GM18508 (cell line): ENCODE data around the gene ZNF514.
"Not testable (repeated sequence)": the region's sequence is repeated elsewhere in the genome, so short reads cannot be mapped to it uniquely, and the experiment has no call there.

Experiments
- ATAC-seq: cut with Tn5 transposase; IDR thresholded peaks from one replicate; pipeline ENCODE4 v1.9.1; 2021; ENCODE audit warnings: moderate number of reproducible peaks; ENCODE audit not compliant: insufficient read depth, unreplicated experiment

Gene ZNF514

GRCh38 chr2:95143838-95144237 lies 15.8 kb downstream of the ZNF514 start:
- no peak for ATAC-seq

GRCh38 chr2:95138702-95139101 lies 20.9 kb downstream of the ZNF514 start:
- ATAC-seq = no peak

DNA sequence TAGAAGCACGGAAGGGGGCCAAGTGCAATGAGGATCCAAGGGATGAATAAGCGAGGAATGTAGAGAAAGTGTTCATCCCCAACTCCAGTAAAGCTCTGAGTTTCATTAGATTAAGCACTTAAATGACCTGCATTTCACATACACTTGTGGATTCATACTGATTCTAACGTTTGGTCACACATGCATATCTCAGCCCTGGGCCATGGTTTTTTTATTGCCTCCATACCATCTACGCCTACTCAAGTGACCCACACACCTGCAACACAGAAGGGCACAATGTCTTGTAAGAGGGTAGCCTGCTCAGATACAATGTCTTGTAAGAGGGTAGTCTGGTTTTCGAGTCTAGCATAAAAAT lies 37.5 kb downstream of the ZNF514 start:
- peak; percentile 19 for ATAC-seq

GRCh38 chr2:95121407-95122196 lies 38.0 kb downstream of the ZNF514 start, which contains the start of gene MRPS5:
MRPS5 (minus strand) TSS chr2:95121808; CDS start chr2:95121791, 17 bp downstream.
- ATAC-seq = peak; percentile 68

- ATAC-seq = no peak
Measured at GRCh38 chr2:95121093-95121406, 38.6 kb downstream of the ZNF514 start.

- peak; percentile 80 for ATAC-seq
Measured at GRCh38 chr2:95115418-95115817, 44.2 kb downstream of the ZNF514 start.

DNA sequence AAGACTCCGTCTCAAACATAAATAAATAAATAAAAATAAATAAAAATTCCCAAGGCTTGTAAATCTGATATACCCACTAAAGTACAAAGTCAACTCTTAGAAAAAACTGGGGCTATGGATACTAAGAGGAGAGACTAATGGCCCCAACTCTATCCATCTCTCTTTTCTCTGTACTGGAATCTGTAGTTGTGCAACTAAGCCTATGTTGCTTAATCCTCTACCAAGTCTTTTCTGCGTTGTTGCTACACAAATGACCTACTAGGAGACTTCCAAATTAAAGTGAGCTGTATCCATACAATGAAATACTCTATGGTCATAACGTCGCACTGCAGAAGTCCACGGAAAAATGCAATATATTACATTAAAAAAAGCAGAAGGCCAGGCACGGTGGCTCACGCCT lies 46.2 kb downstream of the ZNF514 start:
- no peak for ATAC-seq

- no peak for ATAC-seq
Measured at GRCh38 chr2:95110395-95110794, 49.3 kb downstream of the ZNF514 start.

DNA sequence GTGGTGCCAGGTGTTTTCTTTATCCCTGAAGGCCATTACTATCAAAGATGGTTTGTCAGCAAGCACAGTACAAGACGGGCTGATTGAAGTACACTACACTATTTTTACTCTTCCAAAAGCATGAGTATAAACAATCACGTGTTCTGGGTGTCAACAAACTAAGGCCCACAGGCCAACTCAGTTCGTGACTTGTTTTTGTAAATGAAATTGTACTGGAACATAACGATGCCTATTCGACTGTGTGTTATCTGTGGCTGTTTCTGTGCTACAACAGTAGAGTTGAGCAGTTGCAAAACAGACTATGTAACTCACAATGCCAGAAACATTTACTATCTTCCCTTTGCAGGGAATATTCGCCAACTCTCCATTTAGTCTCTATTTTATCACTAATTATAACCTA lies 50.4 kb downstream of the ZNF514 start:
- no peak for ATAC-seq

DNA sequence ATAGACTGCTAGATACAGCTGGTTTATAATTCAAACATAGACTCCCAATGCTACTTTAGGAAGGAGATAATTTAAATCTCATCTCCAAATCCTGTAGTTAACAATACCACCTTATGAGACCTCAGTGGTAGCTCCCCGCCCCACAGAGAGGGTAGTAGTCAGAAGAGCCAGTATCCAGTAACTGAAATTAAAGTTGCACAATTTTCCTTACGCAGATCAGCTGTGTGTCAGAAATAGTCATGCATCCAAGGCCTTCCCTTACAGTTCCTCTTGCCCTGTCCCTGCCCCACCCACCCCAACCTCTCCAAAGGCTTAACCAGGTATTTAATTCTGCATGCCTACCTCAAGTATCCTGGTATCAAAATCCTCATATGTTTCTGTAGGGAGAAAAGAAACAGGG lies 53.6 kb downstream of the ZNF514 start:
- no peak for ATAC-seq

DNA sequence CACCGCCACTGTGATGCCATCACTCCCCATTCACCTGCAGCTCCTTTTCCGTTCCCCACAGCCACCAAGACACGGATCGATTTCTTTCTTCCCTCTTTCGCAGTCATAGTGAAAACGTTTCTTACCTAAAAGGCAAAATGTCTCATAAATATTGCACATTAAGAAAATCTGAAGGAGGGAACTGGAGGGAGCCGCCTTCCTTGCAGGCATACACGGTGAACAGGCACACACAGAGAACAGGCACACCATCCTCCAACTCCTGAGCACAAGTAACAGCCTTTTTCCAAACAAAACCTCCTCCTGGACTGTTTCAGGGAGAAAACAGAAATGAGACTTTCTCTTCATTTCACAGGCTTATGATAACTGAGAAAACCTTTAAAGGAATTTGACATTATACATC lies 55.0 kb downstream of the ZNF514 start:
- no peak for ATAC-seq

DNA sequence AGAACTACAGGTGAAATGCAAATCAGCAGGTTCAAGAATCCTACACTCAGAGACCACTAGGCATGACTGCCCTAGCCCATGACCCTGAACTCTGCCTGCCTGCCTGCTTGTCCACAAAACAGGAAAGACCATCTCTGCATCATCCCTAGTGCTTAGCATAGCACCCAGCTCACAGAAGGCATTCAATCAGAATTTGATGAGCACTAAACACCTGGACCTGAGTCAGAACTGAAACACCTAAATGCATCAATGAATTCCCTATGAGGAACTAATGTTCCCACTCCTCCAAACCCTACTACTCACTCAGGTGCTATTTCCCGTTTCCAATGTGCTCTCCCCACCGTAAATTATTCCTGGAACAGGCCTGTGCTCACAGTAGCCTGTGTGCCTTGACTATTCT lies 59.7 kb downstream of the ZNF514 start:
- no peak for ATAC-seq

DNA sequence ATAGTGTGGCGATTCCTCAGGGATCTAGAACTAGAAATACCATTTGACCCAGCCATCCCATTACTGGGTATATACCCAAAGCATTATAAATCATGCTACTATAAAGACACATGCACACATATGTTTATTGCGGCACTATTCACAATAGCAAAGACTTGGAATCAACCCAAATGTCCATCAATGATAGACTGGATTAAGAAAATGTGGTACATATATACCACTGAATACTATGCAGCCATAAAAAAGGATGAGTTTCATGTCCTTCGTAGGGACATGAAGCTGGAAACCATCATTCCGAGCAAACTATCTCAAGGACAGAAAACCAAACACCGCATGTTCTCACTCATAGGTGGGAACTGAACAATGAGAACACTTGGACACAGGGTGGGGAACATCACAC lies 61.4 kb downstream of the ZNF514 start:
- ATAC-seq = not testable (repeated sequence)
